Spleen (tissue), 7 donors: Measurements from ENCODE around the gene XBP1.

Experiments
- POLR2A ChIP-seq, 3 donors: fragments of 450-650 bp; IDR thresholded peaks; one replicate each; pipeline ENCODE4 v1.5.1; 2017; ENCODE audit warnings: antibody characterized with exemption in 3 of 3, mild to moderate bottlenecking in 1 of 3
- POLR2AphosphoS5 ChIP-seq, 3 donors: sonication (generic); formaldehyde crosslinking; IDR thresholded peaks; one replicate each; pipeline ENCODE4 v1.5.1; 2017; ENCODE audit warnings: antibody characterized with exemption in 3 of 3
- TF ChIP-seq, protein P1 (sequence below), 11 experiments: fragments of 200-600 bp in 7 of 11; fragments of 450-650 bp in 4 of 11; sonication (generic) in 4 of 11; IDR thresholded peaks in 8 of 11; conservative IDR thresholded peaks in 3 of 11; 1 replicate in 7 of 11; 2 replicates in 4 of 11; pipeline versions ENCODE4 v1.4.0 to v1.8.0; 2016 to 2021; ENCODE audit warnings: antibody characterized with exemption in 11 of 11, inconsistent platforms in 4 of 11, mild to moderate bottlenecking in 1 of 11
- donor health status: DM: no; HTN: no; CAD: no; lungs with moderate emphysema.
- donor health status: DM: no; HTN: no; CAD: no.
- donor health status: DM: no; HTN: no; CAD: no.

DNA sequence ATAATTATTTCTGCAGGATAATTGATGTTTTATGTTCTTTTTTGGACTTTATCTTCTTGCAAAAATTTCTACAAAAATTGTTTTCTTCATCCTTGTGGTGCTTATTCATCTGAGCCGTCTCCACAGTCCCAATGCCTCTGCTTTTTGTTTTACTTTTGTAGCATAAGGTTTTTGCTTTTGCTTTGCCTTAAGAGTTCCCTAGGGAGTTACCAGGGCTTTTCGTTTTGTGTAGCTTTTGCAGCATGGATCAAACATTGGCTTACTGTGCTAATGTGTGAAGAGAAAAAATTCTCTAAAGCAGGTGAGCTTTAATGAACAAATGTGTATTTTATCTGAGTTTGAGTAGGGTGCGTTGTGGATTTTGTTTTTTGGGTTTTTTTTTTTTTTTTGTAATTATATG is 11.8 kb downstream of the XBP1 start:
- TF ChIP-seq, protein P1, sequence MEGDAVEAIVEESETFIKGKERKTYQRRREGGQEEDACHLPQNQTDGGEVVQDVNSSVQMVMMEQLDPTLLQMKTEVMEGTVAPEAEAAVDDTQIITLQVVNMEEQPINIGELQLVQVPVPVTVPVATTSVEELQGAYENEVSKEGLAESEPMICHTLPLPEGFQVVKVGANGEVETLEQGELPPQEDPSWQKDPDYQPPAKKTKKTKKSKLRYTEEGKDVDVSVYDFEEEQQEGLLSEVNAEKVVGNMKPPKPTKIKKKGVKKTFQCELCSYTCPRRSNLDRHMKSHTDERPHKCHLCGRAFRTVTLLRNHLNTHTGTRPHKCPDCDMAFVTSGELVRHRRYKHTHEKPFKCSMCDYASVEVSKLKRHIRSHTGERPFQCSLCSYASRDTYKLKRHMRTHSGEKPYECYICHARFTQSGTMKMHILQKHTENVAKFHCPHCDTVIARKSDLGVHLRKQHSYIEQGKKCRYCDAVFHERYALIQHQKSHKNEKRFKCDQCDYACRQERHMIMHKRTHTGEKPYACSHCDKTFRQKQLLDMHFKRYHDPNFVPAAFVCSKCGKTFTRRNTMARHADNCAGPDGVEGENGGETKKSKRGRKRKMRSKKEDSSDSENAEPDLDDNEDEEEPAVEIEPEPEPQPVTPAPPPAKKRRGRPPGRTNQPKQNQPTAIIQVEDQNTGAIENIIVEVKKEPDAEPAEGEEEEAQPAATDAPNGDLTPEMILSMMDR (IDR thresholded peaks at IDR 0.05 in 8 of 11, conservative IDR thresholded peaks at IDR 0.05 in 3 of 11), result no peak
- TF ChIP-seq POLR2A (IDR thresholded peaks at IDR 0.05) (no peak), POLR2AphosphoS5 (IDR thresholded peaks at IDR 0.05) (no peak)
